DOHH2 (cell line): ENCODE data around the gene TMEM94.

Experiments
- H3F3A ChIP-seq: fragments of 200-600 bp; sonication (generic), shearing (Covaris generic); 2 replicates; pipeline ENCODE4 v1.6.0; 2016; ENCODE audit warnings: antibody characterized with exemption, mild to moderate bottlenecking; ENCODE audit not compliant: control insufficient read depth, insufficient read depth
- H3K27ac ChIP-seq: fragments of 200-600 bp; sonication (generic); 2 replicates; pipeline ENCODE4 v1.5.1; 2014; ENCODE audit warnings: low read depth, mild to moderate bottlenecking, low read length, moderate library complexity
- H3K27me3 ChIP-seq: fragments of 200-600 bp; sonication (generic); 2 replicates; pipeline ENCODE4 v1.6.1; 2014; ENCODE audit warnings: mild to moderate bottlenecking, low read length, mixed read lengths; ENCODE audit not compliant: control insufficient read depth
- H3K36me3 ChIP-seq: fragments of 200-600 bp; sonication (generic); 2 replicates; pipeline ENCODE4 v1.6.1; 2014; ENCODE audit warnings: mild to moderate bottlenecking, low read length, moderate library complexity, mixed read lengths; ENCODE audit not compliant: control insufficient read depth
- H3K4me1 ChIP-seq: fragments of 200-600 bp; sonication (generic); 2 replicates; pipeline ENCODE4 v1.6.1; 2014; ENCODE audit warnings: mild to moderate bottlenecking, low read length, mixed read lengths; ENCODE audit not compliant: control insufficient read depth
- H3K4me2 ChIP-seq: fragments of 200-600 bp; sonication (generic); 2 replicates; pipeline ENCODE4 v1.6.0; 2014; ENCODE audit warnings: mild to moderate bottlenecking, low read length, moderate library complexity
- H3K4me3 ChIP-seq: fragments of 200-600 bp; sonication (generic); 2 replicates; pipeline ENCODE4 v1.5.1; 2014; ENCODE audit warnings: mild to moderate bottlenecking, low read length, mixed read lengths
- H3K79me2 ChIP-seq: fragments of 200-600 bp; sonication (generic); 2 replicates; pipeline ENCODE4 v1.6.1; 2014; ENCODE audit warnings: mild to moderate bottlenecking, low read length, mixed read lengths; ENCODE audit not compliant: control insufficient read depth
- H3K9me2 ChIP-seq: fragments of 200-600 bp; sonication (generic); replicated peaks from 2 replicates; pipeline ENCODE4 v1.6.1; 2014; ENCODE audit warnings: mild to moderate bottlenecking, low read length, mixed read lengths; ENCODE audit not compliant: control insufficient read depth
- H3K9me3 ChIP-seq: fragments of 200-600 bp; sonication (generic); 2 replicates; pipeline ENCODE4 v1.6.1; 2014; ENCODE audit warnings: antibody characterized with exemption, low read length, mixed read lengths; ENCODE audit not compliant: control insufficient read depth, insufficient read depth
- H4K20me1 ChIP-seq: fragments of 200-600 bp; sonication (generic); 2 replicates; pipeline ENCODE4 v1.6.0; 2014; ENCODE audit warnings: low read depth, mild to moderate bottlenecking, antibody characterized with exemption, low read length, moderate library complexity; ENCODE audit not compliant: control insufficient read depth, insufficient read depth
- CTCF ChIP-seq: fragments of 200-600 bp; sonication (generic); IDR thresholded peaks from one replicate; pipeline ENCODE4 v1.5.1; 2014; ENCODE audit warnings: antibody characterized with exemption, mild to moderate bottlenecking, low read depth, low read length; ENCODE audit not compliant: poor library complexity, severe bottlenecking
- EZH2phosphoT487 ChIP-seq: fragments of 200-600 bp; sonication (generic); IDR thresholded peaks from 2 replicates; pipeline ENCODE4 v1.6.1; 2017; ENCODE audit warnings: borderline replicate concordance, mild to moderate bottlenecking, antibody characterized with exemption, low read length, moderate library complexity, mixed read lengths

The TMEM94 gene

GRCh38 chr17:75463603-75464002, 7.2 kb downstream of the TMEM94 start:
- Histone ChIP-seq H3K36me3 (no peaks in the 10 kb centered on the region), H3K9me3 (no peaks in the 10 kb centered on the region), H4K20me1 (no peaks in the 10 kb centered on the region), H3K27ac (no peak overlapping the region), H3F3A (no peaks in the 10 kb centered on the region), H3K4me1 (no peaks in the 10 kb centered on the region; the same call in 1 of the 2 replicates), H3K79me2 (peaks cover 20% of the 10 kb centered on the region), H3K4me2 (no peak overlapping the region), H3K27me3 (no peaks in the 10 kb centered on the region), H3K9me2 (no peaks in the 10 kb centered on the region), H3K4me3 (no peak overlapping the region)
- TF ChIP-seq CTCF (no peak), EZH2phosphoT487 (no peak)

- H3K9me3 ChIP-seq, result no peaks in the 10 kb centered on the region
- H3K27ac ChIP-seq, result no peak overlapping the region
- TF ChIP-seq EZH2phosphoT487 (no peak), CTCF (no peak)
Observed at GRCh38 chr17:75465039-75465438, 8.6 kb downstream of the TMEM94 start.

GRCh38 chr17:75468291-75468754, 11.9 kb downstream of the TMEM94 start:
- no peaks in the 10 kb centered on the region for H4K20me1 ChIP-seq
- no peaks in the 10 kb centered on the region for H3K9me2 ChIP-seq
- peaks cover 8% of the 10 kb centered on the region for H3K36me3 ChIP-seq
- no peaks in the 10 kb centered on the region for H3K27me3 ChIP-seq
- no peak overlapping the region for H3K4me2 ChIP-seq
- H3K4me3 ChIP-seq, result no peak overlapping the region
- H3K4me1 ChIP-seq, result peaks cover 10% of the 10 kb centered on the region
- H3K27ac ChIP-seq, result no peak overlapping the region
- no peak for TF ChIP-seq CTCF
- TF ChIP-seq EZH2phosphoT487, result no peak
- H3K9me3 ChIP-seq, result no peaks in the 10 kb centered on the region
- H3F3A ChIP-seq, result no peaks in the 10 kb centered on the region
- H3K79me2 ChIP-seq, result peaks cover 12% of the 10 kb centered on the region

More at GRCh38 chr17:75465039-75465438, 8.6 kb downstream of the TMEM94 start:
- no peak overlapping the region for H3K4me3 ChIP-seq
- no peaks in the 10 kb centered on the region for H3K4me1 ChIP-seq
- H3K36me3 ChIP-seq, result no peaks in the 10 kb centered on the region
- no peaks in the 10 kb centered on the region for H3K9me2 ChIP-seq
- no peak overlapping the region for H3K4me2 ChIP-seq
- peaks cover 15% of the 10 kb centered on the region for H3K79me2 ChIP-seq
- no peaks in the 10 kb centered on the region for H3K27me3 ChIP-seq
- no peaks in the 10 kb centered on the region for H4K20me1 ChIP-seq
- H3F3A ChIP-seq, result no peaks in the 10 kb centered on the region

GRCh38 chr17:75468779-75469373, 12.4 kb downstream of the TMEM94 start:
- TF ChIP-seq EZH2phosphoT487 (no peak), CTCF (no peak)
- H3K4me1 ChIP-seq, result peaks cover 10% of the 10 kb centered on the region
- no peaks in the 10 kb centered on the region for H4K20me1 ChIP-seq
- H3K27me3 ChIP-seq, result no peaks in the 10 kb centered on the region
- H3K9me2 ChIP-seq, result no peaks in the 10 kb centered on the region
- no peak overlapping the region for H3K27ac ChIP-seq
- no peak overlapping the region for H3K4me3 ChIP-seq
- H3K79me2 ChIP-seq, result peaks cover 10% of the 10 kb centered on the region
- H3K4me2 ChIP-seq, result no peak overlapping the region
- peaks cover 8% of the 10 kb centered on the region for H3K36me3 ChIP-seq
- H3K9me3 ChIP-seq, result no peaks in the 10 kb centered on the region
- no peaks in the 10 kb centered on the region for H3F3A ChIP-seq
